Coronary artery (tissue), 2 donors: ENCODE results near the gene SPACA5.
A peak's percentile ranks its signal among the peaks of the same experiment; 100 is the strongest.
"Not testable (repeated sequence)": the region's sequence is repeated elsewhere in the genome, so short reads cannot be mapped to it uniquely, and the experiment has no call there.

Experiments used
- DNase-seq: peaks from one replicate; pipeline ENCODE4 v3.0.0-alpha.2; 2017; ENCODE audit warnings: low spot score
- H3K27ac ChIP-seq, 2 donors: fragments of 200-600 bp; sonication (generic); one replicate each; pipeline ENCODE4 v1.5.1; 2016 to 2019
- H3K4me3 ChIP-seq: fragments of 200-600 bp; sonication (generic); 2 replicates; pipeline ENCODE4 v1.5.1; 2016; ENCODE audit warnings: mild to moderate bottlenecking, moderate library complexity
- TF ChIP-seq, protein P1 (sequence below): fragments of 200-600 bp; sonication (generic); IDR thresholded peaks from one replicate; pipeline ENCODE4 v1.5.1; 2019; ENCODE audit warnings: antibody characterized with exemption

The SPACA5 gene

DNA sequence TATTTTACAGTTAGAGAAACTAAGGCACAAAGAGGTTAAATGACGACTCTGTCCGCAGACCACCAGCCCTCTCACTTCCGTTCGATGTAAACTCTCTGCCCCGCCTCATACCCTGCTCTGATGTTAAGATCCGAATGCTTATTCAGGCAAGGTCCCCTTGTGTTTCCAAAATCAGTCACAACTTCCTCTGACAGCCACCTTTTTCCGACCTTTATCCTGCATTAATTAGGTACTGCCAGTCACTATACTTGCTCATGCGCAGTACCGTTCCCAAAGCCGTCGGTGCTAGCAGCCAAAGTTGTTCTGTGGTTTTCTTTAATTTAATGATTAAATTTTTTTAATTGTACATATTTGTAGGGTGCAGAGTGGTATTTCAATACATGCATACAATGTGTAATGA is 13.7 kb downstream of the SPACA5 start:
- H3K27ac ChIP-seq, DNase-seq: not testable (repeated sequence)
- H3K4me3 ChIP-seq: peak overlapping the region; percentile 75

DNA sequence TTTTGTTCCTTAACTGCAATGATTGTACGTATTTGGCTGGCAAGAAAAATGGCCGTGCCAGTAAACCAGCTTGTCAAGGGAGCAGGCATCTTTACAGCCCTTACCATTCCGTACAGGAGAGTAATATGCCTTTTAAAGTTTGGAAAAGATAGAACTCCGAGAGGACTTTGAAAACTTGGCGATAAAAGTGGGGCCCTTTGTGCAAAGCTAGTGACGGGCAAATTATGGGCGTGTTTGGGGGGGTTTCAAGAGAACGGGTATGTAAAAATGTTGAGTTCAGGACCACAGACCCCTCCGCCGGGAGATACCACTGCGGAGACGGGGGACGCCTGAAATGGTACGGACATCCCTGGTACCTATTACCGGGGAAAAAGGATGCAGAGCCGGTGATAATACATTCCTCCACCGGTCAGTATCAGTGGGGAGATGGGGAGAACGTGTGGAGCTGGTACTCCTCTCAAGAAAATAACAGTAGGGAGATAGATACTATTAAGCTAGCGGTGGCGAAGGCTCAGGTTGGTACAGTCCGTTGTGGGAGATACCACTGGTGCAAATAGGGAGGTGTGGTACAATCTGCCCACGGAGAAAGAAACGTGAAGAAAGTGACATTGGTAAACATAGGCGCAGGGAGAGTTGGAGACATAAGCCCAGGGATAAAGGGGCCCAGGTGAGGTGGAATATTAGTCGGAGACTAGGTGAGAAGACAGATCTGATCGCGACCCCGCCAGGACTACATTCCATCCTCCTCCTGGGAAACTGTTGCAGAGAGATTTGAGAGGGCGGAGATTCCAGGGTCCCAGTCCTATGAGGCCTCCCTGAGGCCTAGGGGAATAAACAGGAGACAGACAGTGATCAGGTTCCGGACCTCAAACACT is 14.5 kb downstream of the SPACA5 start:
- no peak for DNase-seq
- peak overlapping the region; percentile 75 for H3K4me3 ChIP-seq
- TF ChIP-seq, protein P1, sequence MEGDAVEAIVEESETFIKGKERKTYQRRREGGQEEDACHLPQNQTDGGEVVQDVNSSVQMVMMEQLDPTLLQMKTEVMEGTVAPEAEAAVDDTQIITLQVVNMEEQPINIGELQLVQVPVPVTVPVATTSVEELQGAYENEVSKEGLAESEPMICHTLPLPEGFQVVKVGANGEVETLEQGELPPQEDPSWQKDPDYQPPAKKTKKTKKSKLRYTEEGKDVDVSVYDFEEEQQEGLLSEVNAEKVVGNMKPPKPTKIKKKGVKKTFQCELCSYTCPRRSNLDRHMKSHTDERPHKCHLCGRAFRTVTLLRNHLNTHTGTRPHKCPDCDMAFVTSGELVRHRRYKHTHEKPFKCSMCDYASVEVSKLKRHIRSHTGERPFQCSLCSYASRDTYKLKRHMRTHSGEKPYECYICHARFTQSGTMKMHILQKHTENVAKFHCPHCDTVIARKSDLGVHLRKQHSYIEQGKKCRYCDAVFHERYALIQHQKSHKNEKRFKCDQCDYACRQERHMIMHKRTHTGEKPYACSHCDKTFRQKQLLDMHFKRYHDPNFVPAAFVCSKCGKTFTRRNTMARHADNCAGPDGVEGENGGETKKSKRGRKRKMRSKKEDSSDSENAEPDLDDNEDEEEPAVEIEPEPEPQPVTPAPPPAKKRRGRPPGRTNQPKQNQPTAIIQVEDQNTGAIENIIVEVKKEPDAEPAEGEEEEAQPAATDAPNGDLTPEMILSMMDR: no peak
- H3K27ac ChIP-seq: peak overlapping the region; percentile 77 to 93

DNA sequence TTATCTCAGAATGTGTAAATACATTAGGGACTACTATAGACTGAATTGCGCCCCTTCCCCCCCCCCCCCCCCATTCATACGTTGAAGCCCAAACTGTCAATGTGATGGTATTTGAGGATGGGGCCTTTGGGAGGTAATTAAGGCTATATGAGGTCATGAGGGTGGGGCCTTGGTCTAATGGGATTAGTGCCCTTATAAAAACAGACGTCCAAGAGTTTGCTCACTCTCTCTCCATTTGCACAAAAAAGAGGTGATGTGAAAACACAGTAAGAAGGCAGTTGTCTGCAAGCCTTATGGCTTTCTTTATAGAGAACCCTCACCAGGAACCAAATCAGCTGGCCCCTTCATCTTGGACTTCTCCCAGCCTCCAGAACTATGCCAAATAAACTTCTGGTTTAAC is 15.3 kb downstream of the SPACA5 start:
- DNase-seq: no peak
- no peak overlapping the region for H3K4me3 ChIP-seq
- no peak overlapping the region for H3K27ac ChIP-seq
- TF ChIP-seq, protein P1: no peak

DNA sequence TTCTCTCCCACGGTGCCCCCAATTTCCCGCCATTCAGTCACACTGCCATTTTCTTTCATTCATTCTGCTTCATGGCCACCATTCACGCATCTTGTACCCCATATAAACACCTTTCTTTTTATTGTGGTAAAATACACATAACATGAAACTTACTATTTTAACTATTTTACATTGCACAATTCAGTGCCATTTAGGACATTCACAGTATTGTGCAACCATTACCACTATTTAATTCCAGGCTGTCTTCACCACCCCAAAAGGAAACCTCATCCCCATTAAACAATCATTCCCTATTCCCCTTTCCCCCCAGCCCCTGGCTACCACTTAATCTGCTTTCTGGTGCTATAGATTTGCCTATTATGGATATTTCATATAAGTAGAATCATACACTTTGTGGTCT is 15.9 kb downstream of the SPACA5 start:
- TF ChIP-seq, protein P1: no peak
- DNase-seq: no peak
- Histone ChIP-seq H3K4me3 (no peak overlapping the region), H3K27ac (no peak overlapping the region)

DNA sequence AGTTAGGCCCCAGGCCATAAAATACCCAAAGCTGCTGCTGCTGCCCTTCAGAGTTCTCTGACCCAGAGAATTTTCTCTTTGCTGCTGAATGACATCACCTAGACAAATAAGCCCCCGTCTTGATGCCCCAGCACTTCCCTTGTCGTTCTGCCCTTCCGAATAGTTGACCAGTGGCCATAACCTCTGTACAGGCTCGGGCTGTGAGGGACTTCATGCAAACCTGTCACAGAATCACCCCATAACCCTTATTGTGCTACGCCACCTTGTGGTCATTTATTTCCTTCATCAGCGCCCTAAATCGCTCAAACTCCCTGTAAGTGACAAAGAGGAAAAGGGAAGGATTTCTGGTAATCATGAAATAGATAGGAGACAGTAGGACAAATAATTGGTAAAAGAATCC is 18.8 kb downstream of the SPACA5 start:
- peak; percentile 69 for DNase-seq
- TF ChIP-seq, protein P1: no peak
- no peak overlapping the region for H3K4me3 ChIP-seq
- H3K27ac ChIP-seq: peak overlapping the region in 1 of 2 donors; percentile 49

DNA sequence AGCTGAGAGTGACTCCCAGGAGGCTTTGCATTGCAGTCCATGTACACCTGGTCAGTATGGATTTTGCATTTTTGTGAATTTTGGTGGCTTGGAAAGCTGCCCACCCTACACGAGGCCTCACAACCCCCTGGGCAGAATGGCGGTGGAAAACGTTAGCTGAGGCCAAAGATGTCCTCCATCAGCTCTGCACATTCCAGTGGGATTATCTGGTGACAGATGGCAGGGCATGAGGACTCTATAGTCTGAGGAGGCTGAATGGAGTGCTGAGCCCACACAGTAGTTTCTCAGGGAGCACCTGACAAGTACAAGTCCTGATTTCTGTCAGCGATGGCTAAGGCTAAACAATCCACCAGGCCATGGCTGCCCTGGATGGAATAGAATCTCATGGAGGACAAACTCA is 20.8 kb downstream of the SPACA5 start:
- H3K4me3 ChIP-seq, H3K27ac ChIP-seq: not testable (repeated sequence)
- DNase-seq: peak; percentile 19

DNA sequence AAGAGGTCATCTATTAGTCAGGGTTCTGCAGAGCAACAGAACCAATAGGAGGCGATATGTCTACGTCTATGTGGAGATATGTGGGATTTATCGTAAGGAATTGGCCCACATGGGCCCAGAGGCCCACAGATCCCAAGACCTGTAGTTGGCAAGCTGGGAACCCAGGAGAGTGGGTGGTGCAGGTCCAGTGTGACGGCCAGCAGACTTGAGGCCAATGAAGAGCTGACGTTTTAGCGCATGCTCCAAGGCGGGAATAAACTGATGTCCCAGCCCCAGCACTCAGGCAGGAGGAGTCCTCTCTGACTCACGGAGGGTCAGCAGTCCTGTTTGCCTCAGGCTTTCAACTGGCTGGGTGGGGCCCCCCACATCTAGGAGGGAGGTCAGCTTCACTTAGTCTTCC is 21.3 kb downstream of the SPACA5 start:
- H3K4me3 ChIP-seq: no peak overlapping the region
- H3K27ac ChIP-seq: no peak overlapping the region
- DNase-seq: peak; percentile 68
- TF ChIP-seq, protein P1: no peak

DNA sequence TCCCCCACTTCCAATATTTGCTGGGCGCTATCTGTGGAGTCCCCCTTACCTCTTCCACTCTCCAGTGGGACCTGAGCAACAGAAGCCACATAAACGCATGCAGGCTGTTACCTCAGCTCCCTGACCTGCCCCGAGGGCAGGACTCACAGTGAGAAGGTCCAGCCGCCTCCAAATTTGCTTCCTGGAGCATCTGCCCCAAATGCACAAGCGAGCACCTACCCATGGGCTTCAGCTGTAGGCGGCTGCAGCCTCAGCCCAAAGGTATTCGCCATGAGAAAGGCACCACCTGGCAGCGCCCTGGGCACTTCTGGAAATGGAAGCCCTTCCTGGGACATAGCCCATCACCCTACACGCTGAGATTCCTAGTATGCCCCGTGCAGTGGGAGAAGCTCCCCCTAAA is 23.4 kb downstream of the SPACA5 start:
- Histone ChIP-seq H3K4me3 (no peak overlapping the region), H3K27ac (no peak overlapping the region)
- DNase-seq: no peak
- TF ChIP-seq, protein P1: no peak

DNA sequence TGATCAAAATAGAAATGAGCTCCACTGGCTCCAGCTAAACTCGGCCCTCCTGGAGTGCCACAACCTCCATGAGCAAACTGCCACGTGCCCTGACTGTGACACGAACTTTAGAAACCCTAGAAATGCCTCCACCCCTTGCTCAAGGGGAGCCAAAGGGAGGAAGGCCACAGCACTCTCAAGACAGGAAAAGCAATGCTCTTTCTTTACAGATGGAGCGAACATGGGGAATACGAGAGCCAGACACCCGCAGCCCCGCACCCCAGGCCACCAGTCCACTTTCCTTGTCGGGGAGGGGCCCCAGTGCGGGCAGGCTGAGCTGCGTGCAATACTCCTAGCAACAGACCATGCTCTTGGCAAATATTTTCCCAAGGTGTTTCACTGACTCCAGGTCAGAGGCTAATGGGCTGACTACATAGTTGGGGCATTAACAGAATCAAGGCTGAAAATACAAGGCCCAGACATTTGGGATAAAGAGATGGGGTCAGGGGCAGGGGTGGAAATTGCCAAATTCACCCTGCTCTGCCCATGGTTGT is 23.9 kb downstream of the SPACA5 start:
- H3K27ac ChIP-seq, H3K4me3 ChIP-seq: not testable (repeated sequence)
- peak; percentile 45 for DNase-seq
